Astrocyte (in vitro differentiated cells and primary cell): Measurements from ENCODE around the gene PPT2. TPM values are rescaled to one million over a fixed set of nuclear protein-coding genes. Genes with fewer than 3 reads are reported as not detected.

ENCODE experiments used
- DNase-seq: peaks from one replicate; pipeline ENCODE4 v3.0.0-alpha.2; 2010; ENCODE audit warnings: low read depth
- FAIRE-seq: peaks from 2 replicates; lab custom pipeline; 2011; peaks lifted over from hg19 to GRCh38; lab: Jason Lieb, UNC
- H2AFZ ChIP-seq: 2 replicates; pipeline ENCODE4 v1.6.0; 2012; ENCODE audit warnings: low read depth, low read length, inconsistent platforms
- H3K27ac ChIP-seq: 2 replicates; pipeline ENCODE4 v1.5.1; 2011; ENCODE audit warnings: low read depth, low read length, inconsistent platforms
- H3K27me3 ChIP-seq: 2 replicates; pipeline ENCODE4 v1.6.0; 2011; ENCODE audit warnings: low read length, inconsistent platforms; ENCODE audit not compliant: insufficient read depth
- H3K36me3 ChIP-seq: 2 replicates; pipeline ENCODE4 v1.5.1; 2011; ENCODE audit warnings: low read length, inconsistent platforms; ENCODE audit not compliant: insufficient read depth
- H3K4me1 ChIP-seq: 2 replicates; pipeline ENCODE4 v1.5.1; 2011; ENCODE audit warnings: low read length, inconsistent platforms; ENCODE audit not compliant: insufficient read depth
- H3K4me2 ChIP-seq: 2 replicates; pipeline ENCODE4 v1.6.0; 2012; ENCODE audit warnings: low read length, inconsistent platforms
- H3K4me3 ChIP-seq: 2 replicates; pipeline ENCODE4 v1.5.1; 2011; ENCODE audit warnings: low read depth, mild to moderate bottlenecking, low read length, inconsistent platforms; ENCODE audit not compliant: insufficient read depth
- H3K79me2 ChIP-seq: 2 replicates; pipeline ENCODE4 v1.6.0; 2012; ENCODE audit warnings: mild to moderate bottlenecking, low read length, inconsistent platforms; ENCODE audit not compliant: insufficient read depth
- H3K9ac ChIP-seq: 2 replicates; pipeline ENCODE4 v1.6.0; 2012; ENCODE audit warnings: mild to moderate bottlenecking, low read length, inconsistent platforms
- H3K9me3 ChIP-seq: 2 replicates; pipeline ENCODE4 v1.5.1; 2012; ENCODE audit warnings: low read depth, mild to moderate bottlenecking, low read length, inconsistent platforms; ENCODE audit not compliant: insufficient read depth
- H4K20me1 ChIP-seq: 2 replicates; pipeline ENCODE4 v1.6.0; 2012; ENCODE audit warnings: low read length, inconsistent platforms; ENCODE audit not compliant: insufficient read depth
- H3K27ac Mint-ChIP-seq: one replicate; pipeline ENCODE4 v1.8.0; 2021; ENCODE audit warnings: mild to moderate bottlenecking, mixed read lengths; ENCODE audit not compliant: unreplicated experiment
- H3K27me3 Mint-ChIP-seq: one replicate; pipeline ENCODE4 v1.8.0; 2021; ENCODE audit warnings: low read depth, mixed read lengths; ENCODE audit not compliant: unreplicated experiment
- H3K36me3 Mint-ChIP-seq: one replicate; pipeline ENCODE4 v1.8.0; 2021; ENCODE audit warnings: low read depth, mixed read lengths; ENCODE audit not compliant: unreplicated experiment
- H3K4me1 Mint-ChIP-seq: one replicate; pipeline ENCODE4 v1.8.0; 2021; ENCODE audit warnings: low read depth, mixed read lengths; ENCODE audit not compliant: unreplicated experiment
- H3K4me3 Mint-ChIP-seq: one replicate; pipeline ENCODE4 v1.8.0; 2021; ENCODE audit warnings: mild to moderate bottlenecking, moderate library complexity, mixed read lengths; ENCODE audit not compliant: unreplicated experiment
- H3K9me3 Mint-ChIP-seq: one replicate; pipeline ENCODE4 v1.8.0; 2021; ENCODE audit warnings: mild to moderate bottlenecking, mixed read lengths; ENCODE audit not compliant: unreplicated experiment
- CTCF ChIP-seq: IDR thresholded peaks from 2 replicates; pipeline ENCODE4 v1.5.1; 2011; ENCODE audit warnings: low read depth, mild to moderate bottlenecking, inconsistent platforms, low read length, moderate library complexity; ENCODE audit not compliant: insufficient read depth
- EZH2 ChIP-seq: IDR thresholded peaks from 2 replicates; pipeline ENCODE4 v1.6.1; 2012; ENCODE audit warnings: mild to moderate bottlenecking, low read length, inconsistent platforms; ENCODE audit not compliant: insufficient read depth
- total RNA-seq: library from RNA; stranded (reverse); gene quantifications from 2 replicates; pipeline ENCODE4 v1.2.1, GENCODE V29; 2021

PPT2 gene
- total RNA-seq, 1 donor from 2014 or later: 33.0 TPM

DNA sequence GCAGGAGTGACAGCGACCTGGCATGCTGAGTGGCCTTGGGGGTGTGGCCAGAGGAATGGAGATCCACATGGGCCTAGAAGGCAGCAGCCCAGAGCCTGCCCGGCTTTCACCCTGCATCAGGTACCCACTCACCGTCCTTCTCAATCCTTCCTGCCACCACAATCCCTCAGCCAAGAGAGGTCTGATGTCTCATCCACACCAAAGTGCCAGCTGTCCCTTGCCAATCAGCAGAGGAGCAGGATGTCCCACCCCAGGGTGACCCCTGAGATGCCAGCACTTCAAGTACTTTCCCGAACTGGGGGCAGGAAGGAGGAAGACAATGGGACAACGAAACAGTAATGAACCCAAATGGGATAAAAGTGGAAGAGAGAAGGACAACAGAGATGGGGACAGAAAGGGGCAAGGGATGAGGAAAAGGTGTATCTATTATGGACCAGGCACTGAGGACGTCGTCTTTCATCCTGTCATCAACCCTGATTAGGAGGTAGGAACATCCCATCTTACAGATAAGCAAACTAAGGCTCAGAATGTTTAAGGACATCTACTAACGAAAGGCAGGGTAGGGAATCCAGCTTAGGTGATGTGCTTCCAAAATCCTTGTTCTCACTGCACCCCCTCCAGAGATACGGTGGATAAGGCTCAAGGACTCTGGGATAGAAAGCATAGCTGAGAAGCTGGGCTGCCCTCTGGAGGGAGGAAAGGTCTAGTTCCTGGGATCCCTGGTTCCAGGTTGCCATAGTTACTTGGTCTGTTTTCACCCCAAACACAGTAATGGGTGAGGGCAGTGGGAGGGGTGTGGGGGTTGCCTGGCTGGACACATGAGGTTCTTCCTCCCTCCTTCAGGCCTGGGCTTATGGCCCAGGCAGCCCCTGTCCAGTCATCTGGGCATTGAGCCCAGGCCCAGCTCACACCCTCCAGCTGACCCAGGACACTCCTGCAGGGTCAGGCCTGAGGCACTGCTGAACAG is 40.3 kb upstream of the PPT2 start:
- peaks cover 14% of the 10 kb centered on the region for H4K20me1 ChIP-seq
- DNase-seq (peak; percentile 69), FAIRE-seq (no peak)
- Mint-ChIP-seq H3K4me3 (no peak overlapping the region), H3K36me3 (peaks cover 17% of the 10 kb centered on the region), H3K9me3 (no peaks in the 10 kb centered on the region), H3K27ac (no peak overlapping the region), H3K27me3 (peaks cover 26% of the 10 kb centered on the region), H3K4me1 (peaks cover 12% of the 10 kb centered on the region)
- H3K4me1 ChIP-seq: peaks cover 15% of the 10 kb centered on the region
- no peaks in the 10 kb centered on the region for H3K9me3 ChIP-seq
- peaks cover 16% of the 10 kb centered on the region for H3K36me3 ChIP-seq
- H3K27ac ChIP-seq: no peak overlapping the region
- TF ChIP-seq EZH2 (no peak), CTCF (peak; percentile 24)
- no peak overlapping the region for H3K4me2 ChIP-seq
- H3K9ac ChIP-seq: peak overlapping the region; percentile 7
- H2AFZ ChIP-seq: no peak overlapping the region
- no peak overlapping the region for H3K4me3 ChIP-seq
- H3K79me2 ChIP-seq: no peaks in the 10 kb centered on the region
- H3K27me3 ChIP-seq: peaks cover 5% of the 10 kb centered on the region

GRCh38 chr6:32114796-32115195 is 39.1 kb upstream of the PPT2 start:
- peak overlapping the region; percentile 21 for H3K4me2 ChIP-seq

More at GRCh38 chr6:32114796-32115195, 39.1 kb upstream of the PPT2 start:
- Mint-ChIP-seq H3K27me3 (peaks cover 17% of the 10 kb centered on the region), H3K36me3 (peaks cover 17% of the 10 kb centered on the region), H3K27ac (peak overlapping the region; percentile 87), H3K4me3 (no peak overlapping the region), H3K9me3 (no peaks in the 10 kb centered on the region), H3K4me1 (peaks cover 9% of the 10 kb centered on the region)
- Histone ChIP-seq H3K9ac (no peak overlapping the region), H3K4me1 (peaks cover 18% of the 10 kb centered on the region), H3K27me3 (no peaks in the 10 kb centered on the region), H3K36me3 (peaks cover 17% of the 10 kb centered on the region), H2AFZ (no peak overlapping the region), H3K27ac (no peak overlapping the region), H3K79me2 (no peaks in the 10 kb centered on the region), H3K4me3 (no peak overlapping the region), H3K9me3 (no peaks in the 10 kb centered on the region), H4K20me1 (peaks cover 19% of the 10 kb centered on the region)
- FAIRE-seq: no peak
- no peak for TF ChIP-seq CTCF
- TF ChIP-seq EZH2: no peak
- no peak for DNase-seq
